GM12892 (cell line): ENCODE results near the gene TOGARAM1.
A peak's percentile ranks its signal among the peaks of the same experiment; 100 is the strongest.

ENCODE experiments used
- POLR2A ChIP-seq: IDR thresholded peaks from 2 replicates; pipeline ENCODE4 v1.6.1; 2011; ENCODE audit warnings: low read depth, low read length, control low read depth
- POLR2AphosphoS5 ChIP-seq: IDR thresholded peaks from 2 replicates; pipeline ENCODE4 v1.6.1; 2011; ENCODE audit warnings: low read depth, low read length, control low read depth
- TAF1 ChIP-seq: IDR thresholded peaks from 2 replicates; pipeline ENCODE4 v1.6.1; 2011; ENCODE audit warnings: low read depth, mild to moderate bottlenecking, control low read depth, low read length, borderline replicate concordance

- TF ChIP-seq TAF1 (0 out of 2 replicates have a peak, but pooled peaks have one; percentile 29), POLR2AphosphoS5 (peak; percentile 92), POLR2A (peak; percentile 95)
Observed at GRCh38 chr14:45083976-45084722, 122.2 kb downstream of the TOGARAM1 start, which contains the start of gene PRPF39.
